NCI-H1092 (cell line): Measurements from ENCODE around the gene SLC22A7.
A peak's percentile ranks its signal among the peaks of the same experiment; 100 is the strongest.
"Not testable (repeated sequence)": the region's sequence is repeated elsewhere in the genome, so short reads cannot be mapped to it uniquely, and the experiment has no call there.

Source experiments
- DNase-seq: peaks from one replicate; lab custom pipeline; 2025; lab: John Stamatoyannopoulos, UW

SLC22A7 gene

GRCh38 chr6:43302126-43302525, 4.1 kb downstream of the SLC22A7 start:
- no peak for DNase-seq

- DNase-seq = not testable (repeated sequence)
Observed at GRCh38 chr6:43303006-43303405, 4.9 kb downstream of the SLC22A7 start.

- no peak for DNase-seq
Observed at GRCh38 chr6:43303751-43304331, 5.8 kb downstream of the SLC22A7 start.

GRCh38 chr6:43304361-43304760, 6.3 kb downstream of the SLC22A7 start:
- no peak for DNase-seq

GRCh38 chr6:43304882-43305281, 6.8 kb downstream of the SLC22A7 start:
- DNase-seq = no peak

GRCh38 chr6:43306086-43306485, 8.0 kb downstream of the SLC22A7 start:
- DNase-seq = no peak

- DNase-seq = no peak
Observed at GRCh38 chr6:43307451-43308100, 9.5 kb downstream of the SLC22A7 start.

- DNase-seq = peak; percentile 84
Observed at GRCh38 chr6:43308101-43308989, 10.3 kb downstream of the SLC22A7 start, which contains the start of gene CRIP3. Gene CRIP3 (minus strand): TSS chr6:43308826. CDS start chr6:43308792, 34 bp downstream.

- DNase-seq = no peak
Observed at GRCh38 chr6:43308990-43309477, 11.0 kb downstream of the SLC22A7 start.

GRCh38 chr6:43310134-43310533, 12.1 kb downstream of the SLC22A7 start:
- no peak for DNase-seq

GRCh38 chr6:43310624-43311023, 12.6 kb downstream of the SLC22A7 start:
- no peak for DNase-seq

- DNase-seq = no peak
Observed at GRCh38 chr6:43311666-43312065, 13.6 kb downstream of the SLC22A7 start.

GRCh38 chr6:43313813-43314212, 15.8 kb downstream of the SLC22A7 start:
- DNase-seq = no peak

- no peak for DNase-seq
Observed at GRCh38 chr6:43318011-43318410, 20.0 kb downstream of the SLC22A7 start.

GRCh38 chr6:43325876-43326275, 27.8 kb downstream of the SLC22A7 start:
- DNase-seq = no peak

- no peak for DNase-seq
Observed at GRCh38 chr6:43328528-43328927, 30.5 kb downstream of the SLC22A7 start.

- DNase-seq = no peak
Observed at GRCh38 chr6:43331470-43331869, 33.4 kb downstream of the SLC22A7 start.

GRCh38 chr6:43331891-43332290, 33.8 kb downstream of the SLC22A7 start:
- DNase-seq = no peak

GRCh38 chr6:43334466-43335095, 36.5 kb downstream of the SLC22A7 start:
- DNase-seq = peak; percentile 41

GRCh38 chr6:43335469-43335868, 37.4 kb downstream of the SLC22A7 start:
- DNase-seq = peak; percentile 24

- DNase-seq = no peak
Observed at GRCh38 chr6:43336382-43336781, 38.3 kb downstream of the SLC22A7 start.

- no peak for DNase-seq
Observed at GRCh38 chr6:43338243-43338642, 40.2 kb downstream of the SLC22A7 start.
